OCI-M2 (cell line): ENCODE data around the gene WASF1.
"Not testable (repeated sequence)": the region's sequence is repeated elsewhere in the genome, so short reads cannot be mapped to it uniquely, and the experiment has no call there.

Experiments used
- DNase-seq: peaks from one replicate; lab custom pipeline; 2025; ENCODE audit not compliant: unreplicated experiment; lab: John Stamatoyannopoulos, UW

Gene WASF1

GRCh38 chr6:110095101-110095500 is 84.4 kb downstream of the WASF1 start:
- no peak for DNase-seq

- DNase-seq: no peak
Observed at GRCh38 chr6:110093981-110094380, 85.5 kb downstream of the WASF1 start.

DNA sequence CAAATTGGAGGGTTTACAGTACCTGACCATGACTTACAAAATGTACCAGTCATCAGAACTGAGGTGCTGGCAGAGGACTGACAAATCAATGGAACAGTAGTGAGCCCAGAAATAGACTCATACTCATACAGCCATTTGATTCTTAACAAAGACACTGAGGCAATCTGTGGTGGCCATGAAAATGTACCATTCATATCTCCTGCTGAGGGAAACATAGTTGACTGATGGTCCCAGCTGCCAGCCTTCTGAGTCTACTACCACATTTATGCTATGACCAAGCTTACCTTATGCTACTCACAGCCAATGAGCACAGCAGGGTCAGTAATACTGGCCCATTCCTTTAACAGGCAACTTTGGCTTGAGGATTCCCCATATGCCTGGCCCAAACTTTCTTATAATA is 88.6 kb downstream of the WASF1 start:
- no peak for DNase-seq

- no peak for DNase-seq
Observed at GRCh38 chr6:110089323-110089722, 90.1 kb downstream of the WASF1 start.

DNA sequence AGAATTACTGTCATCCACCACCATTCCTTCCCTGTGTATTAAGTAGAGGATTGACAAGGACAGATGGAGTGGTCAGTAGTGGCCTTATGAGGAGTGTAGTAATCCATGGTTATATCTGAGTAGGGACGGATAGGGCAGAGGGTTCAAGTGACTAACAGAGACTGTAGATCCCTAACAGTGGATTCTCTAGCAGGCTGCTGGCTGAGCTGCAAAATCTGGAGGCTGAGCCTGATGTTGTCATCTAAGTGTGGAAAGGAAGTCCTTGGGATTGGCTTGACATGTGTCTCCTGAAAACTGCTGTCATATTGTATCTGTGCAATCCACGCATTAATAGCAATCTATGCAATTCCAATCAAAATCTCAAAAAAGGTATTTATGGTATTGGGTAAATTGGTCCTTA is 94.2 kb downstream of the WASF1 start:
- DNase-seq: no peak

- no peak for DNase-seq
Observed at GRCh38 chr6:110083875-110084585, 95.4 kb downstream of the WASF1 start.

- no peak for DNase-seq
Observed at GRCh38 chr6:110075406-110075805, 104.1 kb downstream of the WASF1 start.

- DNase-seq: not testable (repeated sequence)
Observed at GRCh38 chr6:110073474-110073873, 106.0 kb downstream of the WASF1 start.

- no peak for DNase-seq
Observed at GRCh38 chr6:110068592-110068967, 110.9 kb downstream of the WASF1 start.

GRCh38 chr6:110067837-110068591 is 111.5 kb downstream of the WASF1 start:
- no peak for DNase-seq

GRCh38 chr6:110064744-110065524 is 114.5 kb downstream of the WASF1 start:
- no peak for DNase-seq

GRCh38 chr6:110063594-110064263 is 115.7 kb downstream of the WASF1 start:
- no peak for DNase-seq

DNA sequence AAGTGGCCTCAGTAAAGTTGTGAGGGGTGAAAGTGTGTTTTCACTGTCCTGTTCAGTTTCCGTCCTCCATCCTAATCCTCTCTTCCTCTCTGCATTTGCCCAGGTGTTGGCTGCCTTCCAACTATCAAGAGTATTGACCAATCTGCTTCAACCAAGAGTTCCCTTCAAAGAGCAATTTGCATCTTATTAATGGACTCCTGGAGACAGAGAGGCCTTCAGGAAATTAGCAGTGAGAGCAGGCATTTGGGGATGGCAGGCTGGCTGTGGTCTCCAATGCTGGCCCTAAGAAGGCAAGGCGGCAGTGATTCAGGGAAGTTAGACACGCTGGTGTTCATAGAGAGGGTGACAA is 124.1 kb downstream of the WASF1 start:
- DNase-seq: no peak

GRCh38 chr6:110054664-110055386 is 124.6 kb downstream of the WASF1 start:
- DNase-seq: no peak

GRCh38 chr6:110053395-110054240 is 125.9 kb downstream of the WASF1 start:
- DNase-seq: peak; percentile 29

DNA sequence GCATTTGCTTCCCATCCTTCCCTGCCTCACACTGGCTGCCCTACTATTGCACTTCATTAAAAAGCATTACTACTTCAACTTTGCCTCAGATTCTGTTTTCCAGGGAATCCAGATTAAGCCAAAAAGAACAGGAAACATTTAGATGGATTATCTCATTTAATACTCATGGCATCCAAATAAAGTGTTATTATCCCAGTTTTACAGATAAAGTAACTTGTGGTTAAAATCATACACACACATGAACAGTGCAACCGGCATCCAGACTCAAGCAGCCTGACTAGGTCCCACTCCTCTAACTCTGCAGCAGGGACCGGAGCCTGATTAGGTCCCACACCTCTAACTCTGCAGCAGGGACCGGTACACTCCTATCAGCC is 129.0 kb downstream of the WASF1 start:
- DNase-seq: no peak
